Ecto neural progenitor cell (in vitro differentiated cells): ENCODE results near the gene STIM1.
"Not testable (repeated sequence)": the region's sequence is repeated elsewhere in the genome, so short reads cannot be mapped to it uniquely, and the experiment has no call there.

Experiments
- DNase-seq: peaks from one replicate; pipeline ENCODE4 v3.0.0-alpha.2; 2018; ENCODE audit warnings: low spot score

The STIM1 gene

GRCh38 chr11:3854977-3855807, at the start of gene STIM1:
STIM1 (plus strand) TSS chr11:3855664; CDS start chr11:3856271, 607 bp downstream.
- peak; percentile 99 for DNase-seq

GRCh38 chr11:3807909-3808860, 47.3 kb upstream of the STIM1 start, which contains the start of gene PGAP2:
PGAP2 (plus strand) TSS chr11:3808560; CDS start chr11:3811260, 2,700 bp downstream.
- peak; percentile 87 for DNase-seq

DNA sequence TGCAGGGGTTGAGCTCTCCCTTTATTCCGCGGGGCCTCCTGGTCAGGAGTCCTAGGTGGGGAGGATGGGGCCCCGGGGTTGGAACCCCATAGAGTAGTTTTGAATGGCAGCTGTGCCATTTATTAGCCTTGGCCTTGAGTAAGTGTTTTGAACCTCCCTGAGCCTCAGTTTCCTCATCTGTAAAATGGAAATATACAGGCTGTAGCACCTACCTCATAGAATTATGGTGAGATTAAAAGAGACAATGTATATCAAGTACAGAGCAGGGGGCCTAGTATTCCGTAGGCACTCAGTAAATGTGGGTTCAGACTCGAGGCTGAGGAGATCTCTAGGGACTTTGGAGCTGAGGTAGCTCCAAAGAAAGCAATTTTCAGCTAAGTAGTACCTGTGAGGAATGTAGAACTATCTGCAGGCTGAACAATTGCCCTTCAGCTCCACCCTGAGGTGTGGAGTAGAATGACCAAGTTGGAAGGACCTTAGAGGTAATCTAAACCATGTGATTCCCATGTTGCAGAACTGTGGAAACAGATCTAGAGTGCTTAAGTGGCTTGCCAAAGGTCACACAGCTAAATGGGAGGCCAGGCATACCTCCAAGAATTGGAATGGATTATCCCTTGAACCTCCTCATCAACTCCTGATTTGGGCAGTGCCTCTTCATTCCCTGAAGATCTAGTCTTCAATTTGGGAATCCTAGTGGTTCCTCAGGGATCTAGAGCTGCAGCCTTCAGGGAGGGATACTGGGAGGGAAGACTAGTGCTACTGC, 46.4 kb upstream of the STIM1 start:
- no peak for DNase-seq

GRCh38 chr11:3809624-3809928, 45.9 kb upstream of the STIM1 start:
- DNase-seq: no peak

DNA sequence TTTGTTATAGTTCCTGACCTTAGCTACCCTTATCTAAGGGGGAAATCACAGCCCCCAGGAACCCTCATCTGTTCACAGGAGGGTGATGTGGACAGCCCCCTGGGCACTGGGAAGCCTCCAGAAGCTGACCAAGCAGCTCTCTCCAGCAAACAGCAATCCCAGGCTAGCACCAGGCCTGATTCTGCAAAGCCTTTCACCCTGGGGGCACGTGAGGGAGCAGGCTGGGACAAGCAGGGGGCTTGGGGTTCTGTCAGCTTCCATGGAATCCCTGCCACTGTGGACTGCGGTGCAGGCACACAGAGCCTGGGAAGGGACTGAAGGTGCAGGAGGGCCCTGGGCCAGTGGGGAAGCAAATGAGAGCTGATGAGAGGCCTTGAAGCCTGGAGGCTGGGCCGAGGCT, 45.0 kb upstream of the STIM1 start:
- DNase-seq: no peak

GRCh38 chr11:3810951-3811350, 44.5 kb upstream of the STIM1 start:
- no peak for DNase-seq

GRCh38 chr11:3814832-3815231, 40.6 kb upstream of the STIM1 start:
- DNase-seq: not testable (repeated sequence)

DNA sequence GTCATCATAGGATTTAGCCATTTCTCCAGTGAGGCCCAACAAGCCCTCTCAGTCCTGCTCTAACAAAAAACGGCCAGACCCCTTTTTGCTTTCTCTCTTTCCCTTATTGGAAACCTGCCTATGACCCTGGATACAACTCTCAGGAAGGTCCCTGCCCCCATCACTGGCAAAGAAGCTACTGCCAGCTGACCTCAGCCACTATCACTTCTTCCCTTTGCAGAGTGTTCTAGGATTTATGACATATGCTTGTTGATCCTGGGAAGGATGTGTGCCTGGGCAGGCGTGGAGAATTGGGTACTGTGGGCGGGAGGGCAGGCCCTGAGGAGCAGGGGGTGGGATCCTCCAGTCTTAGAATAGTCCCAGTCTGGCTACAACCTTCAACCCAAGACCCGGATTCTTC, 39.6 kb upstream of the STIM1 start:
- no peak for DNase-seq

- no peak for DNase-seq
These were observed 38.8 kb upstream of the STIM1 start for GRCh38 chr11:3816673-3817072.

DNA sequence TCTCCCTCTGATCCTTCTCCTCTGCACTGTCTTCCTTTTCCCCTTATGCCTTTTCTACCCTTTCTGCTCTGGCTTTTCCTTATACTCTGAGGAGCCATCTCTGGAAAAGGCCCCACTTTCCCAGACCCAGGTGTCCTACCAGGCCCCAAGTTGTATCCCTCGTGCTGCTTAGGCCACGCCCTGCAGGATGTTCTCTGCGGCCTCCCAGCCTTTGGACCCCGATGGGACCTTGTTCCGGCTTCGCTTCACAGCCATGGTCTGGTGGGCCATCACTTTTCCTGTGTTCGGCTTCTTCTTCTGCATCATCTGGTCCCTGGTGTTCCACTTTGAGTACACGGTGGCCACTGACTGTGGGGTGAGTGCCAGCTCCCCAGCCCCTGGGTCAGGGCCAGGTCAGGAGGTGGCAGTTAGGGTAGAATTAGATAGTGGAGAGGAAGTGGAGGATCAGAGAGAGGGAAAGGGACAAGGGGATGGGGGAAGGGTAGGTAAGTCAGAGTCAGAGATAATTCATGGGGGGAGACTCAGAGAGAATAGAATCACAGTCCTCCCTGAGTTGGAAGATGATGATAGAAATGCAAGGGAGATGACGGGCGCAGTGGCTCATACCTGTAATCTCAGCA, 38.2 kb upstream of the STIM1 start:
- DNase-seq: no peak

DNA sequence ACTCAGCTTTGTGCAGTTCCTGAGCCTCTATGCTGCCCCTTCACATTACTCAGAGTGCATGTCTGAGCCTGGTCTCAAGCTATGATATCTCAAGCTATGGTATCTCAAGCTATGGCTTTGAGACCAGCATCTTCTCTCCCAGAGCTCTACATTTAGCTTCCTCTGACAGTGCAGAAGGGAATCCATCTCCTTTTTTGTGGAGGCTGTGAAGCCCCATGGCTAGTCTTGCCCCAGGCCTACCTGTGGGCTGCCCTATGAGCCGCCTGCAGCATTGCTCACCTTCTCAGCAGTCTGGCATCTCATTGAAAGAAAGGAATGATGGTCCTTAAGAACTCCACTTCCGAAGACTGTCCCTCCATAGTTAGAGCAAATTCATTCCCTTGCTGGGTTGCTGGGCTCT, 34.5 kb upstream of the STIM1 start:
- no peak for DNase-seq

DNA sequence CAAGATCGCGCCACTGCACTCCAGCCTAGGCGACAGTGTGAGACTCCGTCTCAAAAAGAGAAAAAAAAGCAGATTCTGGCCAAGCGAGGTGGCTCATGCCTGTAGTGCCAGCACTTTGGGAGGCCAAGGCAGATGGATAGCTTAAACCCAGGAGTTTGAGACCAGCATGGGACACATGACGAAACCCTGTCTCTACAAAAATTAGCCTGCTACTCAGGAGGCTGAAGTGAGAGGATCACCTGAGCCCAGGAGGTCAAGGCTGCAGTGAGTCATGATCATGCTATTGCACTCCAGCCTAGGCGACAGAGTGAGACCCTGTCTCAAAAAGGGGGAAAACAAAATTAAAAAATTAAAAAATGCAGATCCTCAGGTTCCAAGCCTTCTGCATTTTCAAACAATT, 33.2 kb upstream of the STIM1 start:
- DNase-seq: no peak

DNA sequence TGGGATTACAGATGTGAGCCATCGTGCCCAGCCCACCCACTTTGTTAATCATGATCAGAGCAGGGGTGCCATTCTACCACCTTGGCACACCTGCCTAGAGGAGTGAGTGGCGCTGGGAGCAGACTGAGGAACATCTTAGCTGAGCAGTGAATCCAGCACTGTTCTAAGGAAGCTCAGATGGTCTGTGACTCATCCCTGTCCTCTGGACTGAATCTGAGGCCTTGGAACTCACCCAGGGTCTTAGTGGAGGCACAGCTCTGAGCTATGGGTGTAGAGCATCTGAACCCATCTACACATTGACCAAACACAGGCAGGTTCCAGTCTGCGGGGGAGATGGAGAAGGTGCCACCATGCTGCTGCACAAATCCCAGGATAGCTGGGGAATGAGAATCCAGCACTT, 32.2 kb upstream of the STIM1 start:
- DNase-seq: no peak

GRCh38 chr11:3823762-3824506, 31.5 kb upstream of the STIM1 start:
- no peak for DNase-seq

DNA sequence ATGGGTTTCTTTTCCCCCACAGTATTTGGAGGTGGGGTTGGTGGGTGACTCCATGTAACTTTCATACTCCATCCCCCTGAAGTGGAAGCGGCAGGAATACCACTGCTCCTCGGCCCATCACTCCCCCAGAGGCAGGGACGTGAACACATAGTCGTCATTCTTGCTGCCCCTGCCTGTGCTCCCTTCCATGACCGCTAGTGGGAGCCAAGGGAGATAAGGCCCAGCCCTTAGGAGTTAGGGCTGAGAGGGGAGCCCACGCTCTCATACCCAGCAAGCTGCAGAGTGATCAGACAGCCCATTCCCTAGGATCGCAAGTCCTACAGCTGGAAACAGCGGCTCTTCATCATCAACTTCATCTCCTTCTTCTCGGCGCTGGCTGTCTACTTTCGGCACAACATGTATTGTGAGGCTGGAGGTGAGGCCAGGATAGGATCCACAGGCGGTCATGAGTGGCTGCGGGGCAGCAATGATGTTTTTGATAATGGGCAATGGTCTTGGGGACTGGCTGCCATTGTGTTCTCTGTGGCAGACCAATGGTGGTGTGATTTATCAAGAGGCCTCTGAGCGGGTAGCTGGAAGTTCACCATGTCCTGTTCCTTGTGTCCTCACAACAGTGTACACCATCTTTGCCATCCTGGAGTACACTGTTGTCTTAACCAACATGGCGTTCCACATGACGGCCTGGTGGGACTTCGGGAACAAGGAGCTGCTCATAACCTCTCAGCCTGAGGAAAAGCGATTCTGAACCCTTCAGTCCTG, 30.6 kb upstream of the STIM1 start:
- DNase-seq: peak; percentile 79

DNA sequence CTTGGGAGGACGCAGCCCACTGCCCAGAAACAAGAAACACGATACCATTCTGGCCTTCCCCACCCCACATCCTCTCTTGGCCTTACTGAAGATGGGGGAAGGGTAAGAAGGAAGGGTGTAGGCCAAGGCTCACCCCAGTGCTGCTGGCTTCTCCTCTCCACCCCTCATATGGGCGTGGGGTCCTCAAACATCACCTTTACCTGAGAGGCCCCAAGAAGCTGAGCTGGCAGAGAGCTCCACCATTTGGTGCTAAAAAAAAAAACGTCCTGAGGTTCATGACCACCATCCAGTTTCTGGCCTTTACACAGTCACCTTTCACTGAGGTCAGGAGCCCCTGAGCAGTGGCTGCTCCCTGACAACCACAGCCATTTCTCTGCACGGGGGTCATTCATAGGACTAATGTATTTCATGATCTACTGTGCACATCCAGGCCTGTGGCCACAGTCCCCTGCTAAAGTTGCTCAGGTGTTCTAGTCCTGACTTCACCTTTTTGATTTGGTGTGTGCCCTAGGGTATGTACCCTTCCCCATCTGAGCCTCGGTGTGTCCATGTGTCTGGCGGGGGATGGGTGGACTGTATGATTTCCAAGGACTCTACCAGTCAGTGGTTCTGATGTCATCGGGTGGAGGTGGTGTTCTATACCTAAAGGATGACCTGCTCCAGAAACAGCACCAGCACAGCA, 29.9 kb upstream of the STIM1 start:
- no peak for DNase-seq

DNA sequence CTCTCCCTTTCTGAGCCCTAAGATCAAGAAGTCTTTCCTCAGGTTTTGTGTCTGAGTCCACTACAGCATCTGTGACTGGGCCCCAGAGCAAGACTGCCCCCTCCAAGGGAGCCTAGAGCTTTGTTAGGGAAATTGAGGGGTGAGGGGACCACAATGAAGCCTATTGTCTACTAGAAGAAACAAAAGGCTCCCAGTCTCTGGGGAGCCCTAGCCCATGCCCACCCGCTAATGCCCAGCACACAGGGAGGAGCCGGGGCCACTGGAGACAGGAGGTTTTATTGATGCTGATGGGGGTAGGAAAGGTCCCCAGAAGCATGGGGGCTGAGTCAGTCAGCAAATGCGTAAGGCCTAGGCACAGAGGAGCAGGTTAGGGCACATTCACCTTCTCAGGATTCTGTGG, 28.7 kb upstream of the STIM1 start:
- no peak for DNase-seq

- no peak for DNase-seq
These were observed 27.9 kb upstream of the STIM1 start for GRCh38 chr11:3827434-3828186.

DNA sequence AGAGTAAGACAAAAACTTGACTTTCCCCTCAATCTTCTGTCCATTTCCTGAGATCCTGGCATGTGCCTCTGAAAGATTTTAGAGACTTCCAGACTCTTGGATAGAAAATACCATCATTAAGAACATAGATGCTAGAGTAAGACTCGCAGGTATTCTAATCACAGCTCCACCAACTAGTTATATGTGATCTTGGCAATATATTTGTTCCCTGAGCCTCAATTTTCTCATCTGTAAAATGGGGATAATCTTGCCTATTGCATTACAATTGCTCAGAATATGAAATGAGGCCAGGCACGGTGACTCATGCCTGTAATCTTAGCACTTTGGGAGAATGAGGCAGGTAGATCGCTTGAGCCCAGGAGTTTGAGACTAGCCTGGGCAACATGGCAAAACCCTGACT, 25.4 kb upstream of the STIM1 start:
- DNase-seq: no peak
